ENCODE measurements around the gene SUGP2. TPM values are rescaled to one million over a fixed set of nuclear protein-coding genes. Genes with fewer than 3 reads are reported as not detected.

Gene SUGP2
- total RNA-seq, 6 experiments from 2014 or later = 17.4 to 36.4 (median 30.0) TPM

- WGBS (ENCODE audit: insufficient coverage, low coverage, low lambda C conversion rate, missing lambda C conversion rate) = 73% methylated on average over 2 of the region's 15 CpGs
- H3K4me3 ChIP-seq = no peak overlapping the region
- no peaks in the 10 kb centered on the region for H3K27me3 ChIP-seq
- DNase-seq (no peak), ATAC-seq (no peak)
- H3K27ac ChIP-seq = no peak overlapping the region
- intact Hi-C loops (cut with DNase I) = no loop called here
- no peaks in the 10 kb centered on the region for H3K9me3 ChIP-seq
- no peak for TF ChIP-seq POLR2A (IDR thresholded peaks at IDR 0.05)
- TF ChIP-seq CTCF (IDR thresholded peaks at IDR 0.05) = no peak
- no peaks in the 10 kb centered on the region for H3K4me1 ChIP-seq
- no peaks in the 10 kb centered on the region for H3K36me3 ChIP-seq
Measured at GRCh38 chr19:18948075-18948975, 85.0 kb downstream of the SUGP2 start.

GRCh38 chr19:18946918-18947317 lies 86.4 kb downstream of the SUGP2 start:
- ATAC-seq (no peak), DNase-seq (no peak)
- no peak overlapping the region for H3K27ac ChIP-seq
- H3K4me3 ChIP-seq = no peak overlapping the region
- no peaks in the 10 kb centered on the region for H3K27me3 ChIP-seq
- no peaks in the 10 kb centered on the region for H3K9me3 ChIP-seq
- H3K36me3 ChIP-seq = no peaks in the 10 kb centered on the region
- H3K4me1 ChIP-seq = no peaks in the 10 kb centered on the region
- intact Hi-C loops (cut with DNase I) = no loop called here
- 79% methylated on average over 10 of the region's 14 CpGs for WGBS (ENCODE audit: insufficient coverage, low coverage, low lambda C conversion rate, missing lambda C conversion rate)
- TF ChIP-seq POLR2A (IDR thresholded peaks at IDR 0.05) = no peak
- no peak for TF ChIP-seq CTCF (IDR thresholded peaks at IDR 0.05)

- H3K36me3 ChIP-seq = no peaks in the 10 kb centered on the region
- intact Hi-C loops (cut with DNase I) = no loop called here
- no peaks in the 10 kb centered on the region for H3K9me3 ChIP-seq
- H3K27ac ChIP-seq = no peak overlapping the region
- no peaks in the 10 kb centered on the region for H3K27me3 ChIP-seq
- DNase-seq = no peak
- H3K4me3 ChIP-seq = no peak overlapping the region
- H3K4me1 ChIP-seq = no peaks in the 10 kb centered on the region
- no peak for TF ChIP-seq POLR2A (IDR thresholded peaks at IDR 0.05)
- TF ChIP-seq CTCF (IDR thresholded peaks at IDR 0.05) = no peak
- no peak for ATAC-seq
Measured at GRCh38 chr19:18946335-18946734, 87.0 kb downstream of the SUGP2 start.

- intact Hi-C loops (cut with DNase I) = no loop called here
- DNase-seq (no peak), ATAC-seq (no peak)
- Histone ChIP-seq H3K36me3 (no peaks in the 10 kb centered on the region), H3K9me3 (no peaks in the 10 kb centered on the region), H3K4me1 (no peaks in the 10 kb centered on the region), H3K27me3 (no peaks in the 10 kb centered on the region), H3K4me3 (no peak overlapping the region), H3K27ac (no peak overlapping the region)
- 93% methylated on average over 4 of the region's 9 CpGs for WGBS (ENCODE audit: insufficient coverage, low coverage, low lambda C conversion rate, missing lambda C conversion rate)
- TF ChIP-seq POLR2A (IDR thresholded peaks at IDR 0.05) (no peak), CTCF (IDR thresholded peaks at IDR 0.05) (no peak)
Measured at GRCh38 chr19:18945297-18945696, 88.0 kb downstream of the SUGP2 start.

Measured in right lobe of liver (tissue), 6 donors.